KOPT-K1 (cell line): ENCODE results near the gene GIMAP8.
A peak's percentile ranks its signal among the peaks of the same experiment; 100 is the strongest.
"Not testable (repeated sequence)": the region's sequence is repeated elsewhere in the genome, so short reads cannot be mapped to it uniquely, and the experiment has no call there.

ENCODE experiments used
- H3K27ac ChIP-seq: fragments of 200-600 bp; sonication (generic); 2 replicates; pipeline ENCODE4 v1.5.1; 2016; ENCODE audit warnings: antibody characterized with exemption, mild to moderate bottlenecking, low read depth, low read length; ENCODE audit not compliant: poor library complexity, severe bottlenecking
- H3K36me3 ChIP-seq: fragments of 200-600 bp; sonication (generic); 2 replicates; pipeline ENCODE4 v1.5.1; 2017; ENCODE audit warnings: antibody characterized with exemption, mild to moderate bottlenecking, low read length, moderate library complexity; ENCODE audit not compliant: insufficient read depth
- H3K9me3 ChIP-seq: fragments of 200-600 bp; sonication (generic); 2 replicates; pipeline ENCODE4 v1.5.1; 2017; ENCODE audit warnings: antibody characterized with exemption, low read length, mild to moderate bottlenecking; ENCODE audit not compliant: insufficient read depth, poor library complexity, severe bottlenecking

GIMAP8 gene

DNA sequence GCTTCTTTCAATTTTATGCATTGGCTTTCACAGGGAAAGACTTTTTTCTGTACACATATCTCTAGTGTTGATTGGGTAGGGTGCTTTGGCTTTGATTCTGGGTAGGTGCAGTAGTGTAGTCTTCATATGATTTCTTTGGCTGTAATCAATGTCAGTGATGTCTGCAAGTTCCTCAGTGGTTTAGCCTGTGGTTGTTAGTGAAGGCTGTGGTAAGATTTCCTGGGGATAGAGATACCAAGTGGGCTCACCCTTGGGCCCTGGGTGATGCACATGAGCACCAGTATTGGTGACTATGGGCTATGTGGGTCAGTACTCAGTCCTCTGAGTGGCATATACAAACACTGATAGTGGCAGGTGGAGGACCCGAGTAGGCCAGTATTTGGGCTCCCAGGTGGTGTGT, 13.0 kb downstream of the GIMAP8 start:
- no peak overlapping the region for H3K27ac ChIP-seq
- H3K9me3 ChIP-seq = peaks cover 43% of the 10 kb centered on the region
- peaks cover 76% of the 10 kb centered on the region for H3K36me3 ChIP-seq

DNA sequence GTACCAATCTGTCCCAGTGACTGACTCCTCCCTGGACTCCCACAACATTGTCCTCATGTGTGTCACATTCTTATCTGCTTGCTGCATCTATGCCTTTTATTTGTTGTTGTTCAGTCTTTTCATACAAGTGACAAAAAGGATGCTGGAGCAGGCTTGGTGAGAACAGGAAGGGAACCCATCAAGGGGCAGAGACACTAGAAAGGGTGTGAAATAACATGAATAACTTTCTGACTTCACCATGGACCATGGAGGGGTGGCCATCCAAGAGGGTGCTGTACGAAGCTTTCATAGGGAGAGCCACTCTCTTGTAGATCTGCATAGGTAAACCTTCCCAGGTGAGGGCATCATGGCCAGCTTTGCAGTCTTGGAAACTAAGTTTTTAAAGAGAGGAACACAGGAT, 14.5 kb downstream of the GIMAP8 start:
- Histone ChIP-seq H3K9me3 (peaks cover 31% of the 10 kb centered on the region), H3K36me3 (peaks cover 78% of the 10 kb centered on the region)

DNA sequence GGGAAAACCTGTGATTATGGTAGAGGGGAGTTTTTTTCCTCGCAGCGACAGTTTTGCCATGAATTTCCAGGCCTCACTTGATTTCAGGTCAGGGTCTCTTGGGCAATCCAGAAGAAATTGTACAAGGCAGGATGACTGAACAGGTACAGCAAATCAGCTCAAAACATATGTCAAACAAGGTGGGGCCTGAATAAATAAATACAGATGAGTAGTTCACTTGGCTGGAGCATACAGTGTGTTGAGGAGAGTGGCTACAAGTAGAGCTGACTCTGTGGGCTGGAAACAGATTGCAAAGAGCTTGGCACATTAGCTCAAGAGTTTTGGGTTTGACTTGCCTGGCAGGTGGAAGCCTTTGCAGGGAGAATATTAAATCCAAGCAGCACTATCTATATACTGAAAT, 15.0 kb downstream of the GIMAP8 start:
- no peak overlapping the region for H3K27ac ChIP-seq
- peaks cover 78% of the 10 kb centered on the region for H3K36me3 ChIP-seq
- H3K9me3 ChIP-seq = peaks cover 26% of the 10 kb centered on the region

More for the DNA sequence above, 14.5 kb downstream of the GIMAP8 start:
- H3K27ac ChIP-seq = no peak overlapping the region

DNA sequence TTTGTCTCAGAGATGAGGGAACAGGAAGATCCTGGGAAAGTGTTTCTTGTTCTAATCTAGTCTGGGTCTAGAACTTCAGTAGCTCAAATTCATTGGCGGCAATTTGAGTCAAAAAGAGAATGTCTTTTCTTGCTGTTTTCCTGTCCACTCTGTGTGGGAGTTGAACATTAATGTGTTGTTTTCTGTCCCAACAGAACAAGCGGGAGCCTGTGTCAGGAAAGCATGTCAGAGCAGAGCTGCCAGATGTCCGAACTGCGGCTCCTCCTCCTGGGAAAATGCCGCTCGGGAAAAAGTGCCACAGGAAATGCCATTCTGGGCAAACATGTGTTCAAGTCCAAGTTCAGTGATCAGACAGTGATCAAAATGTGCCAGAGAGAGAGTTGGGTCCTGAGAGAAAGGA, 16.0 kb downstream of the GIMAP8 start:
- H3K9me3 ChIP-seq = peaks cover 15% of the 10 kb centered on the region
- H3K36me3 ChIP-seq = peaks cover 78% of the 10 kb centered on the region
- no peak overlapping the region for H3K27ac ChIP-seq

DNA sequence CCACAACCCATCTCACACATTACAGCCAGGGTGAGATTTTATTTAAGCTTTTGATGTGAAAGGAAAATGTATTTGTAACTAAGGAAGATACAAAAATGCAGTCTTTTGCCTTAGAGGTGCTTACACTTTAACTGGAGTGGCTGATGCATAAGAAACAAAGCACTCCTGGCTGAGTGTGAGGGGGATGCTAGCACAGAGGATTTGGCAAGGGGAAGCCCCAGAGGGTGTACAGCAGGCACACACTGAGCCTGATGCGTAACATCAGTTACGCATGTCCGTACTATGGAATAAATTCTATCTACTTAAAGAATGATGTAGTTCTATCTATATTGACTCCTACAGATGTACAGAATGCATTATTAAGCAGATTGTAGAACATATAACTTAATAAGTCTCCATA, 17.8 kb downstream of the GIMAP8 start:
- Histone ChIP-seq H3K27ac (no peak overlapping the region), H3K9me3 (no peaks in the 10 kb centered on the region), H3K36me3 (peaks cover 84% of the 10 kb centered on the region)

DNA sequence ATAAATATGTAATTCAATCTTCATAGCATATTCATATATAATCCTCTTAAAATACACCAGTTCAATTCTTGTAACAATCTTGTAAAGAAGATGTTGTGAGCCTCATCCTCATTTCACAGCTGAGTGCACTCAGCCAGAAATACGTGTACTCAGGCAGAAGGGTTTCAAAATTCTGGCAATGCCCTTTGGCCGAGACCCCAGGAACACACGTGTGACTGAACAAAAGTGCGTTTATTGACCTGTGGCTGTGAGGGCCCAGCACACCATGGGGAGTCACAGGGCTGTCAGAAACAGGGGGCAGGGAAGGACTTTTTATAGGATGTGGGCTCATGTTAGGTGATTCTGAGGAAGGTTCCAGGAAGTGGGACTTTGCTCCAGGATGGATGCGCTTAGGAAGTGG, 21.5 kb downstream of the GIMAP8 start:
- Histone ChIP-seq H3K27ac (no peak overlapping the region), H3K36me3 (peaks cover 97% of the 10 kb centered on the region), H3K9me3 (no peaks in the 10 kb centered on the region)

DNA sequence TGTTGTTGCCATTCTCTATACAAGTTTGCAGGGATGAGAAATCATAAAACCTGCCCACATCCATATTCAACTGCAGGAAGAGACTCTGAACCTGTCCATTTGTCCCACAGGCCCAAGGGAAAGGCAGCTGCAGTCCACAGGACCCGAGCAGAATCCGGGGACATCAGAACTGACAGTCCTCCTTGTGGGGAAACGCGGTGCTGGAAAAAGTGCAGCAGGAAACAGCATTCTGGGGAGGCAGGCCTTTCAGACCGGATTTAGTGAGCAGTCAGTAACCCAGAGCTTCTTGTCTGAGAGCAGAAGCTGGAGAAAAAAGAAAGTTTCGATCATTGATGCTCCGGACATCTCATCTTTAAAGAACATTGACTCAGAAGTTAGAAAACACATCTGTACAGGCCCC, 23.5 kb downstream of the GIMAP8 start:
- peaks cover 97% of the 10 kb centered on the region for H3K36me3 ChIP-seq
- H3K9me3 ChIP-seq = no peaks in the 10 kb centered on the region
- H3K27ac ChIP-seq = no peak overlapping the region

DNA sequence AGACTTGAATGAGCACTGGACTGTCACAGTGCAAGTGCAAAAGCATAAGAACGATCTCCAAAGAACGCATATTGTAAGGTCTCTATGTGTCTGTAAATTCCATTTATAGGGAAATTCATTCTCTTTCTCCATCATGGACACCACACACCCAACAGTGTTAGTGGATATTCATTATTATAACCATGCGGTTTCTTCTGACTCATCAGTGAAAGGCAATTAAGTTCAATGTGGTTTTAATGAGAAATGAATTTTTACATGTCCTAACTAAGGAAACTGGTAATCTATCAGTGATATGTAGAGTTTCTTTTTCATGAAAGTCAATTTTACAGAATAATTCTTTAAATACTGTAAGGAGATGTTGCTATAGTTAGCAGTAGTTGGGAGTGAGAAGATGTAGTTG, 25.9 kb downstream of the GIMAP8 start:
- no peak overlapping the region for H3K27ac ChIP-seq
- H3K9me3 ChIP-seq = no peaks in the 10 kb centered on the region
- peaks cover 87% of the 10 kb centered on the region for H3K36me3 ChIP-seq

DNA sequence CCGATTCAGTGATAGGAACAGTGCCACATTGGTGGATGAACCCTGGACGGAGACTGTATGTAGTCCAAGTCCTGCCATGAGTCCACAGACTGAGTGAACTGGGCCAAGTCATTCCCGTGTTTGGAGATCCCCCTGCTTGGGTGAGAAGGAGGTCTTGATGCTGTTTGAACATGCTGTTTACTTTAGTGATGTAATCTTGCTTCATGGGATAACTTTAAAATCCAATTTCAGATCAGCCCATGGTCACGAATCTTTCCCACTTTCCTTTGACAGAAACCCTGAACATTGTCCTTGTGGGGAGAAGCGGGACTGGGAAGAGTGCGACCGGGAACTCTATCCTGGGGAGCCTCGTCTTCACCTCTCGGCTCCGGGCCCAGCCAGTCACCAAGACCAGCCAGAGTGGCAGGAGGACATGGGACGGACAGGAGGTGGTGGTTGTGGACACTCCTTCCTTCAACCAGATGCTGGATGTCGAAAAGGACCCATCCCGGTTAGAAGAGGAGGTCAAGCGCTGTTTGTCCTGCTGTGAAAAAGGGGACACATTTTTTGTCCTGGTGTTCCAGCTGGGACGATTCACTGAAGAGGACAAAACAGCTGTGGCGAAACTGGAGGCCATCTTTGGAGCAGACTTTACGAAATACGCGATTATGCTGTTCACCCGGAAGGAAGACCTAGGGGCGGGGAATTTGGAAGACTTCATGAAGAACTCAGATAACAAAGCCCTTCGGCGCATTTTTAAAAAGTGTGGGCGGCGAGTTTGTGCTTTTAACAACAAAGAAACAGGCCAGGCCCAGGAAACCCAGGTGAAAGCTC, 26.6 kb downstream of the GIMAP8 start:
- Histone ChIP-seq H3K27ac (no peak overlapping the region), H3K36me3 (peaks cover 80% of the 10 kb centered on the region), H3K9me3 (no peaks in the 10 kb centered on the region)

DNA sequence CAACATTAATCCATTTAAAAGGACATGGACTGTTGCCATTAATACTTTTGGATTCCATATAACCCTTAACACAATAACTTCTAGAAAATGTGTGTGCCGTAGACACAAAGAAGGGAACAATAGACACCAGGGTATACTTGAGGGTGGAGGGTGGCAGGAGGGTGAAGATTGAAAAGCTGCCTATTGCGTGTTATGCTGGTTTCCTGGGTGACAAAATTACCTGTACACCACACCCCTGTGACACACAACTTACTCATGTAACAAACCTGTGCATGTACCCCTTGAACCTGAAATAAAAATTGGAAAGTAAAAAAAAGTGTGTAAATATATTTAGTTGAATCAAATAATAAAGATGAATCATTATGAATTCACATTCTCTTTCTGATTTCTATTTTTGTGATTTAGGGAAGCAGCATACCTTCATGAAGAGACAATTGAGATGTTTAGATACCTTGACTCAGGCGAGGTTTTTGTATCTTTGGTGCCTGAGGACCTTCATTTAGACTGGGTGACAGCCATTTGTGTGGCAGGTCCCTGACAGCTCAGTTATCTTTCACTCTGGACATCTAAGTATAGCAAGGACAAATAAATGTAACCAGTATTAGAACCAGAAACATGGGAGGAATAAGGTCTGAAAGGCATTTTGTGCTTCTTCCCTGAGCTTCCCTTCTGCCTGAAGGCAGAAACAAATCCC, 28.7 kb downstream of the GIMAP8 start:
- H3K27ac ChIP-seq = no peak overlapping the region
- no peaks in the 10 kb centered on the region for H3K9me3 ChIP-seq
- H3K36me3 ChIP-seq = peaks cover 58% of the 10 kb centered on the region

DNA sequence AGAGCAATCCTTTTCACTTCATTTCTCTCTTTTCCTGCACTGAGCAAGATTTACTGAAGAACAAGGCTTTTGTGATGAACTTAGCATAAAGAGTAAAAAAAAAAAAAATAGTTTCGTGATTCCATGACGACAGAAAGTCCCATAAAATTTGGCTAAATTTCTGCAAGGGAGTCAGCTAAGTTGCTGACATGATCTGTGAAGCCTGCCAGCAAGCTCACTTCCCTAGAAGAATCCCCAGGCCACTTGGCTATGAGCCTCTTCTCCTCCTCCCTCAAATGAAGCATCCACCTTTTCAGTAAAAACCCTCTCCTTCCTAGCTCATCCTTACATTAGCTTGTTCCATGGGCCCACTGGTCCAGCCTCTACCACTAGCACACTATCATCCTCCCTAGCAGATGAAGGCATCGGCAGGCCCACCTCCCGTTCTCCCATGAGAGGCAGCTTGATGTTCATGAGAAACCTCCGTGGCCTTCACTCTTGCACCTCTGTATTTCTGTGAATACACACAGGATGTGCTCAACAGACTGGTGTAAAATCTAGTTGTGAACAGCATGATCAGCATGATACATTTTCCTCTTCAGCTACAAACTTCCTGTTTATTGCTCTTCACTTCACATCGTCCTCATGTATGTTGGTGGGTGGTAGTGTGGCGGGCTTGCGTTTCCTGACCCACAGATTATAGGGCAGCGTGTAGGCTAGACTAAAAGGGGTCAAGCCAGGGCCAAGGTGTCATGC, 30.9 kb downstream of the GIMAP8 start:
- Histone ChIP-seq H3K9me3 (no peaks in the 10 kb centered on the region), H3K27ac (peak overlapping the region; percentile 76), H3K36me3 (peaks cover 40% of the 10 kb centered on the region)

DNA sequence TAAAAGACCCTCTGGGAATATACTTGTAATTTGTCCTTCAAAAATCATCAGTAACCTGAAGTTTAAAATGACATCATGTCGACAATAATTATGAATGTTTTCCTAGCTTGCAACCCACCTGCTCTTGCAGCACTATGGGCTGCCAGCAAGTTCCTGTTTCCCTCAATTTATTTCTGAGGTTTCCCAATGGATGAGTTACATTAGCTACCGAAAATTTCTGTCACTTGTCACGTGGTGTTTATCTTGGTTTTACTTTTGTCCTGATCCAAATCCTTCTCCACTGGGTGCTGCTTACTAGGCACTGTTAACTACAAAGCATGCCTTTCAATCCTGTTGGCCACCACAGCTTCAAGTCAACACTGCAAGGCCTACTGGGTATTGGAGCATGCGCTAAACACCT, 31.5 kb downstream of the GIMAP8 start:
- no peaks in the 10 kb centered on the region for H3K9me3 ChIP-seq
- H3K27ac ChIP-seq = peak overlapping the region; percentile 76
- H3K36me3 ChIP-seq = peaks cover 34% of the 10 kb centered on the region

DNA sequence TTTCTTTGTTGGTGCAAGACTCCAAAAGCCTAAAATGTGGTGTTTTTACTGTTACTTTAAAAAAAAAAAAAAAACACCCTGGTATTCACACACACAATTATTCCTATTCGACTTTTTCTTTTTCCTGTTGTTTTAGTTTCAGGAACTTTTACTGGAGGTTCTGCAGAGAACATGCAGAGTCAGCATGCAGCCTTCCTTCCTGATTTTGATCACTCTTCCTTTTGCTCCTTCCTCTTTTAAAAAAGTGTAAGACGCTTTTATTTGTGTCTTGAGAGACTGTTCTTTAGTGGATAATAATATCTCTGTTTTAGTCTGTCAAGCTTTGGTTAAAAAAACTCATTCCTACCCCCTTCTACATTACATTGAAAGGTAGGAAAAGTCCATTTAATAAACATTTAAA, 33.1 kb downstream of the GIMAP8 start:
- Histone ChIP-seq H3K27ac (peak overlapping the region; percentile 76), H3K36me3 (peaks cover 18% of the 10 kb centered on the region)
- H3K9me3 ChIP-seq = not testable (repeated sequence)

DNA sequence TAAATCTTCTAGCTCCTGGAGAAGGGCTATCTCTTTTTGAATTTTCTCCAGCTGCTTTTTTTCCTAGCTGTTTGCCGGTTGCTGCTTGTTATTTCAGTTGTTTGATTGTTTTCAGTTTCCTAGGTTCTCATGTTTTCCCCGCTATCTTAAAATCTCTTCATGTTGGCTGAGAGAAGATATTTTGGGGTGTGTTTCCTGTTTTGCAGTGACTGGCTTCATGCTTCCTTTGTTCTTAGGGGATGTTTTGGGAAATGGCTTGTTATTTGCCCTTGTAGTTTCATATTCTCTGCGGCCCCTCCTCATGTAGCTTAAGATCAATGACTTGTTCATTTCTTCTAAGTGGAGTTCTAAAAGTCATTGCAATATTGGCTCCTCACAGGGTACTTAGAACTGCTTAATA, 33.6 kb downstream of the GIMAP8 start:
- peak overlapping the region; percentile 76 for H3K27ac ChIP-seq
- H3K9me3 ChIP-seq = not testable (repeated sequence)
- H3K36me3 ChIP-seq = peaks cover 12% of the 10 kb centered on the region

DNA sequence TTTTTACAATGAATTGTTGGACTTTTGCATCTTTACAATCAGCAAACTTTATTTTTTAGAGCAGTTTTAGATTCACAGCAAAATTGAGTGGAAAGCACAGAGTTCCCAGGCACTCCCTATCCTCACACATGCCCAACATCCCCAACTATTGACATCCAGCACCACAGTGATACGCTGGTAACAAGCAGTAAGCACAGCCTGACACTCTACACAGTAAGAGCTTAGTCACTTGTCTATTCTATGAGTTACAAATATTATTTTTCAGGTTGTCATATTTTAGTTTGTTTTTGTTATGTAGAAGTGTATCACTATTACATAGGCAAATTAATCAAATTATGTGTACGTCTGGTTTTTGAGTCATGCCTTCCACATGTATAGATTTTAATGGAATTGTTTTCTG, 37.2 kb downstream of the GIMAP8 start:
- Histone ChIP-seq H3K9me3 (peaks cover 8% of the 10 kb centered on the region), H3K36me3 (no peaks in the 10 kb centered on the region), H3K27ac (no peak overlapping the region)
